Common myeloid progenitor, CD34-positive (primary cell): Measurements from ENCODE around the gene CYCS.

Source experiments
- CTCF ChIA-PET: fragments of 350-600 bp; sonication (Branson Sonifier 250); formaldehyde crosslinking; loops from one replicate; lab custom pipeline; 2021; ENCODE audit warnings: antibody characterized with exemption; lab: Charles Lee
- POLR2A ChIA-PET: fragments of 350-600 bp; sonication (Branson Sonifier 250); formaldehyde crosslinking; loops from one replicate; lab custom pipeline; 2021; ENCODE audit warnings: antibody characterized with exemption; lab: Charles Lee
- DNase-seq, 3 donors: peaks; one replicate each; pipeline versions ENCODE4 v3.0.0 to v3.0.0-alpha.2; 2013
- H3K27ac ChIP-seq, 2 experiments: 1 replicate in 1 of 2; 2 replicates in 1 of 2; pipeline ENCODE4 v1.7.0; 2013; ENCODE audit warnings: inconsistent platforms in 2 of 2, low read length in 2 of 2, mild to moderate bottlenecking in 2 of 2, low read depth in 1 of 2, moderate library complexity in 1 of 2; ENCODE audit not compliant: severe bottlenecking in 2 of 2, insufficient read depth in 1 of 2, poor library complexity in 1 of 2
- H3K27me3 ChIP-seq, 5 experiments: replicated peaks in 2 of 5; 1 replicate in 3 of 5; 2 replicates in 2 of 5; pipeline versions ENCODE4 v1.6.1 to v1.7.0; 2013; ENCODE audit warnings: low read length in 4 of 5, mild to moderate bottlenecking in 2 of 5, moderate library complexity in 2 of 5, inconsistent platforms in 1 of 5; ENCODE audit not compliant: insufficient read depth in 5 of 5, control insufficient read depth in 4 of 5
- H3K36me3 ChIP-seq, 4 experiments: 1 replicate in 2 of 4; 2 replicates in 2 of 4; pipeline versions ENCODE4 v1.6.1 to v1.7.0; 2013; ENCODE audit warnings: low read length in 3 of 4, control low read depth in 1 of 4, mild to moderate bottlenecking in 1 of 4; ENCODE audit not compliant: control insufficient read depth in 4 of 4, insufficient read depth in 4 of 4
- H3K4me1 ChIP-seq, 4 experiments: 1 replicate in 3 of 4; 2 replicates in 1 of 4; pipeline versions ENCODE4 v1.6.1 to v1.7.1; 2013; ENCODE audit warnings: low read length in 3 of 4, mild to moderate bottlenecking in 3 of 4, control low read depth in 1 of 4, inconsistent platforms in 1 of 4, moderate library complexity in 1 of 4; ENCODE audit not compliant: control insufficient read depth in 4 of 4, insufficient read depth in 4 of 4; ENCODE audit errors: control extremely low read depth in 1 of 4
- H3K4me3 ChIP-seq, 7 experiments: 1 replicate in 4 of 7; 2 replicates in 3 of 7; pipeline versions ENCODE4 v1.5.1 to v1.7.0; 2013; ENCODE audit warnings: mild to moderate bottlenecking in 7 of 7, low read length in 6 of 7, moderate library complexity in 6 of 7, inconsistent platforms in 2 of 7, low read depth in 2 of 7, control low read depth in 1 of 7; ENCODE audit not compliant: insufficient read depth in 4 of 7, control insufficient read depth in 1 of 7; ENCODE audit errors: extremely low read depth in 1 of 7
- H3K9me3 ChIP-seq, 5 experiments: 1 replicate in 4 of 5; 2 replicates in 1 of 5; pipeline versions ENCODE4 v1.6.1 to v1.7.1; 2013; ENCODE audit warnings: low read length in 4 of 5, mild to moderate bottlenecking in 2 of 5, inconsistent platforms in 1 of 5, low read depth in 1 of 5, moderate library complexity in 1 of 5; ENCODE audit not compliant: control insufficient read depth in 4 of 5, insufficient read depth in 2 of 5; ENCODE audit errors: control extremely low read depth in 1 of 5
- WGBS: methylation state at CpG from one replicate; pipeline ENCODE4 v1.1.5; 2013; ENCODE audit not compliant: insufficient coverage; 5-methylcytosine and 5-hydroxymethylcytosine counted together

Gene CYCS

GRCh38 chr7:25095516-25096345, 29.3 kb downstream of the CYCS start:
- WGBS = 86% methylated on average over 4 of the region's 5 CpGs
- Histone ChIP-seq H3K4me3 (no peak overlapping the region), H3K4me1 (peaks cover 0 to 3% (median 1%) of the 10 kb centered on the region in 4 experiments), H3K27me3 (no peaks in the 10 kb centered on the region), H3K27ac (no peak overlapping the region), H3K36me3 (no peaks in the 10 kb centered on the region), H3K9me3 (no peaks in the 10 kb centered on the region)
- ChIA-PET CTCF (interaction anchor here (0.8 to 12.2 kb wide), 9 partner anchors 10 to 286 kb away, joined by 3 to 174 read pairs (median 4); partner anchors contain the start of gene CYCS), POLR2A (no interaction called here)
- no peak for DNase-seq

GRCh38 chr7:25093268-25093826, 31.7 kb downstream of the CYCS start:
- Histone ChIP-seq H3K36me3 (no peaks in the 10 kb centered on the region), H3K4me3 (no peak overlapping the region), H3K4me1 (peaks cover 0 to 3% (median 1%) of the 10 kb centered on the region in 4 experiments), H3K27me3 (no peaks in the 10 kb centered on the region), H3K9me3 (no peaks in the 10 kb centered on the region), H3K27ac (no peak overlapping the region)
- DNase-seq = peak; percentile 72 to 83 (median 79)
- 41% methylated on average over 3 of the region's 6 CpGs for WGBS
- CTCF ChIA-PET = interaction anchor here (0.8 to 12.2 kb wide), 20 partner anchors 8 to 427 kb away, joined by 3 to 174 read pairs (median 4); no protein-coding TSS in a partner anchor
- POLR2A ChIA-PET = interaction anchor here (1.0 kb wide), 1 partner anchor 272 kb away, joined by 3 read pairs; no protein-coding TSS in a partner anchor

DNA sequence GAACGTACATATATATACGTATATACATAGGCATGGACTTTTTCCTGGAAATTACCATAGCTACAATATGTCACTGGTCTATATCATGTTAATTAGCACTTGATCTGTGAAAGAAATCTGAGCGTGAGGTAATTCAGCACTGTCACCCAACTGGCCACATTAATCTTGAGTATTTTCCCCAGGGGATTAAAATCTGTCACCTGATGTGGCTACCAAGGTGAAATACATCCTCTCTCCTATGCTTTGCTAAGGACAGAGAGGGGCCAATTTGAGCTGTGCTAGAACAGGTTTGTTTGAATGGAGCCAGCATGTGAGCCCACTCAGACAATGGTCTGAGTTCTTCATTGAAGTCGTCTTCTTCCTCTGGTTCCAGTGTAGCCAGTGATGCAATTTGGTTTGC, 33.3 kb downstream of the CYCS start:
- no peaks in the 10 kb centered on the region for H3K27me3 ChIP-seq
- no peak overlapping the region for H3K4me3 ChIP-seq
- no peak overlapping the region for H3K27ac ChIP-seq
- DNase-seq = no peak
- H3K9me3 ChIP-seq = no peaks in the 10 kb centered on the region
- ChIA-PET POLR2A (no interaction called here), CTCF (interaction anchor here (0.7 to 12.2 kb wide), 9 partner anchors 9 to 288 kb away, joined by 3 to 174 read pairs (median 7); no protein-coding TSS in a partner anchor)
- H3K36me3 ChIP-seq = no peaks in the 10 kb centered on the region
- 100% methylated on average over 2 of the region's 4 CpGs for whole genome bisulfite sequencing
- H3K4me1 ChIP-seq = peaks cover 0 to 3% (median 1%) of the 10 kb centered on the region in 4 experiments

GRCh38 chr7:25091176-25091575, 33.9 kb downstream of the CYCS start:
- CTCF ChIA-PET = interaction anchor here (0.6 to 12.2 kb wide), 9 partner anchors 12 to 282 kb away, joined by 3 to 174 read pairs (median 4); no protein-coding TSS in a partner anchor
- no peaks in the 10 kb centered on the region for H3K27me3 ChIP-seq

DNA sequence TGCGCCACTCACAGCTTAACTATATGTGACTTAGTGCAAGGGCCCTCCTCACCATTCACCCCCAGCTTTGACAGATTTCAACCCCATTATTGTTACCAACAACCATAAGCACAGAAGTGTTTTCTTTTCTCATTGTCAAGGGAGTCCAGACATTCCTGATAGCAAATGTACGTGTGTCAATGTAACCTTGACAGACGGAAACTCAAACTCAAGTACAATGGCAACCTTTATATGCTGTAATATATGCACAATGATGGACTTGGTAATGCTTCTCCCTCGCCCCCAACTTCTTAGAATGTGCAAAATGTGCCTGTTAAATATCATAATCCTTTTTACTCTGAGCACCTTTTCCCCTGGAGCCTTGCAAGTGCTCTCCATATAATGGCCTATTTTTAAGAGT, 34.7 kb downstream of the CYCS start:
- Histone ChIP-seq H3K27me3 (no peaks in the 10 kb centered on the region), H3K9me3 (no peaks in the 10 kb centered on the region), H3K27ac (no peak overlapping the region), H3K36me3 (no peaks in the 10 kb centered on the region), H3K4me1 (peaks cover 0 to 3% (median 1%) of the 10 kb centered on the region in 4 experiments), H3K4me3 (no peak overlapping the region)
- CTCF ChIA-PET = interaction anchor here (0.6 to 12.2 kb wide), 8 partner anchors 8 to 281 kb away, joined by 3 to 174 read pairs (median 4); no protein-coding TSS in a partner anchor
- 100% methylated on average over 1 of the region's 4 CpGs for WGBS
- POLR2A ChIA-PET = no interaction called here
- DNase-seq = no peak

More at GRCh38 chr7:25091176-25091575, 33.9 kb downstream of the CYCS start:
- Histone ChIP-seq H3K9me3 (no peaks in the 10 kb centered on the region), H3K4me3 (no peak overlapping the region), H3K4me1 (peaks cover 0 to 3% (median 1%) of the 10 kb centered on the region in 4 experiments), H3K27ac (no peak overlapping the region), H3K36me3 (no peaks in the 10 kb centered on the region)
- no CpG with 5 or more reads among the region's 1 CpG for WGBS
- no peak for DNase-seq
- POLR2A ChIA-PET = no interaction called here

GRCh38 chr7:25087855-25088254, 37.2 kb downstream of the CYCS start:
- peak in 1 of 3 donors; percentile 13 for DNase-seq
- Histone ChIP-seq H3K4me3 (no peak overlapping the region), H3K27me3 (no peaks in the 10 kb centered on the region), H3K4me1 (no peaks in the 10 kb centered on the region), H3K36me3 (no peaks in the 10 kb centered on the region), H3K27ac (no peak overlapping the region), H3K9me3 (no peaks in the 10 kb centered on the region)
- WGBS = no CpG with 5 or more reads among the region's 2 CpGs
- CTCF ChIA-PET = no interaction called here
- POLR2A ChIA-PET = no interaction called here
